GM23338 (cell line): ENCODE results near the gene NPM3. TPM values are rescaled to one million over a fixed set of nuclear protein-coding genes. Genes with fewer than 3 reads are reported as not detected.
A peak's percentile ranks its signal among the peaks of the same experiment; 100 is the strongest.

ENCODE experiments used
- ATAC-seq: fragments of 200-7000 bp; cut with Tn5 transposase; 3 replicates; pipeline ENCODE4 v1.9.1; 2020
- DNase-seq: peaks from one replicate; pipeline ENCODE4 v3.0.0-alpha.2; 2015; ENCODE audit warnings: low spot score
- H2AFZ ChIP-seq: fragments of 200-600 bp; sonication (generic); 2 replicates; pipeline ENCODE4 v1.8.0; 2016; ENCODE audit warnings: antibody characterized with exemption, mild to moderate bottlenecking, moderate library complexity
- H3F3A ChIP-seq: fragments of 200-600 bp; sonication (generic); replicated peaks from 2 replicates; pipeline ENCODE4 v1.8.0; 2017; ENCODE audit warnings: antibody characterized with exemption, mixed run types, low read depth
- H3K27ac ChIP-seq: fragments of 200-600 bp; sonication (generic); 2 replicates; pipeline ENCODE4 v1.6.1; 2016; ENCODE audit warnings: low read depth
- H3K27me3 ChIP-seq: fragments of 200-600 bp; sonication (generic); 2 replicates; pipeline ENCODE4 v1.8.0; 2016; ENCODE audit warnings: mild to moderate bottlenecking, mixed run types, moderate library complexity; ENCODE audit not compliant: insufficient read depth
- H3K36me3 ChIP-seq: fragments of 200-600 bp; sonication (generic); 2 replicates; pipeline ENCODE4 v1.8.0; 2016; ENCODE audit warnings: mild to moderate bottlenecking; ENCODE audit not compliant: insufficient read depth
- H3K4me1 ChIP-seq: fragments of 200-600 bp; sonication (generic); 2 replicates; pipeline ENCODE4 v1.8.0; 2016; ENCODE audit warnings: mild to moderate bottlenecking, moderate library complexity; ENCODE audit not compliant: insufficient read depth
- H3K4me2 ChIP-seq: fragments of 200-600 bp; sonication (generic); 2 replicates; pipeline ENCODE4 v1.7.1; 2017; ENCODE audit warnings: mixed run types
- H3K4me3 ChIP-seq: fragments of 200-600 bp; sonication (generic); 2 replicates; pipeline ENCODE4 v1.6.1; 2016; ENCODE audit warnings: mixed run types
- H3K79me2 ChIP-seq: fragments of 200-600 bp; sonication (generic); replicated peaks from 2 replicates; pipeline ENCODE4 v1.8.0; 2017; ENCODE audit warnings: mild to moderate bottlenecking; ENCODE audit not compliant: insufficient read depth
- H3K9me2 ChIP-seq: fragments of 200-600 bp; sonication (generic); 2 replicates; pipeline ENCODE4 v1.8.0; 2017; ENCODE audit not compliant: insufficient read depth
- H4K20me1 ChIP-seq: fragments of 200-600 bp; sonication (generic); replicated peaks from 2 replicates; pipeline ENCODE4 v1.8.0; 2017; ENCODE audit warnings: mild to moderate bottlenecking; ENCODE audit not compliant: insufficient read depth
- H3K27ac Mint-ChIP-seq: 2 replicates; pipeline ENCODE4 v1.8.0; 2020; ENCODE audit warnings: inconsistent platforms, mild to moderate bottlenecking, moderate library complexity, mixed read lengths
- H3K27me3 Mint-ChIP-seq: 3 replicates; pipeline ENCODE4 v1.8.0; 2022; ENCODE audit warnings: low read depth, mild to moderate bottlenecking, moderate library complexity, mixed read lengths, inconsistent platforms; ENCODE audit not compliant: insufficient read depth, poor library complexity
- H3K36me3 Mint-ChIP-seq: 3 replicates; pipeline ENCODE4 v1.8.0; 2021; ENCODE audit warnings: low read depth, mild to moderate bottlenecking, inconsistent platforms, moderate library complexity, mixed read lengths
- H3K4me1 Mint-ChIP-seq: 3 replicates; pipeline ENCODE4 v1.8.0; 2020; ENCODE audit warnings: mild to moderate bottlenecking, inconsistent platforms, mixed read lengths
- H3K4me3 Mint-ChIP-seq: 3 replicates; pipeline ENCODE4 v1.8.0; 2021; ENCODE audit warnings: moderate library complexity, mild to moderate bottlenecking, inconsistent platforms, mixed read lengths
- H3K9me3 Mint-ChIP-seq: 3 replicates; pipeline ENCODE4 v1.8.0; 2020; ENCODE audit warnings: moderate library complexity, mild to moderate bottlenecking, inconsistent platforms, mixed read lengths
- CREB1 ChIP-seq: fragments of 250-450 bp; sonication (Bioruptor Pico); IDR thresholded peaks from 2 replicates; pipeline ENCODE4 v1.5.0; 2020; ENCODE audit warnings: low read depth, mild to moderate bottlenecking, moderate library complexity
- EZH2phosphoT487 ChIP-seq: fragments of 200-600 bp; sonication (generic); IDR thresholded peaks from one replicate; pipeline ENCODE4 v1.8.1; 2018; ENCODE audit warnings: antibody characterized with exemption; ENCODE audit not compliant: unreplicated experiment
- JUNB ChIP-seq: IDR thresholded peaks from one replicate; pipeline ENCODE4 v1.6.1; 2016; ENCODE audit warnings: antibody characterized with exemption; ENCODE audit not compliant: unreplicated experiment
- POLR2AphosphoS5 ChIP-seq: IDR thresholded peaks from 2 replicates; pipeline ENCODE4 v1.6.1; 2016; ENCODE audit warnings: antibody characterized with exemption, low read depth
- STAT1 ChIP-seq: IDR thresholded peaks from one replicate; pipeline ENCODE4 v1.6.1; 2016; ENCODE audit warnings: antibody characterized with exemption; ENCODE audit not compliant: unreplicated experiment
- ZNF114 ChIP-seq: fragments of 250-450 bp; sonication (Bioruptor Pico); IDR thresholded peaks from 2 replicates; pipeline ENCODE4 v1.5.0; 2020; ENCODE audit warnings: mild to moderate bottlenecking, moderate library complexity
- polyA plus RNA-seq: library from polyadenylated mRNA; unstranded; fragments of >200 nt; fragmentation: Nextera tagmentation; extraction: Ambion mirVana; gene quantifications from 2 replicates; pipeline ENCODE4 v1.2.1, GENCODE V29; 2016
- total RNA-seq: library from RNA; depleted of rRNA; stranded (reverse); fragments of >200 nt; shearing (Covaris generic); gene quantifications from 2 replicates; pipeline ENCODE4 v1.2.3, GENCODE V29; 2014
- TF ChIP-seq, protein P1 (sequence below): fragments of 250-450 bp; sonication (Bioruptor Pico); IDR thresholded peaks from 2 replicates; pipeline ENCODE4 v1.5.0; 2020; ENCODE audit warnings: mild to moderate bottlenecking, moderate library complexity

The NPM3 gene
- total and polyA plus RNA-seq, 2 experiments from 2014 or later, result 31.5 to 258 TPM

DNA sequence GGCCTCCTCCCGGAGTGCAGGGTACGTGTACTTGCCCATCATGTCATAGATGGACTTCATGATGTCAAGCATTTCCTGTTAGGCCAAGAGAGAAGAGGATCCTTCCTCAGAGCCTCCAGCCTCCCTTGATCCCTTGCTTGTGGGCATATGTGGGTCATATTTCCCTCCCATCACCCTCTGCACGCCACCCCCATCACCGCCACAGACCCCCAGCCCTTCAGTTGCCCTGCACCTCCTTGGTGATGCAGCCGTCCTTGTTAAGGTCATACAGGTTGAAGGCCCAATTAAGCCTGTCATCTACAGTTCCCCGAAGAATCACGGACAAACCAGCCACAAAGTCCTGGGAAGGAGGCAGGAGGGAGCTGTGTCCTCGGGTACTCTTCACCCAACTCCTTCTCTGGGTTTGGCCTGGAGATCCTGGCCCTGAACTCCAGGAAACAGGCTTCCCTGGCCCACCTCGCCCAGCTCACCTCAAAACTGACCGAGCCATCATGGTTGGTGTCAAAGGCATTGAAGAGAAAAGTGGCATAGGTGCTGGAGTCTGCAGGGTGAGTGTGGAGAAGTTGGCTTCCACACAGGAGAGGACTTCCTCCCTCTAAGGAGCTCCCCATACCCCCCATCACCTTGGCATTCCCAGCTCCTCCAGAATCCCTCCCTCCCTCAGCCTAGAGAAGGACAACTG, 44.8 kb upstream of the NPM3 start:
- ATAC-seq (no peak), DNase-seq (no peak)
- TF ChIP-seq, protein P1, sequence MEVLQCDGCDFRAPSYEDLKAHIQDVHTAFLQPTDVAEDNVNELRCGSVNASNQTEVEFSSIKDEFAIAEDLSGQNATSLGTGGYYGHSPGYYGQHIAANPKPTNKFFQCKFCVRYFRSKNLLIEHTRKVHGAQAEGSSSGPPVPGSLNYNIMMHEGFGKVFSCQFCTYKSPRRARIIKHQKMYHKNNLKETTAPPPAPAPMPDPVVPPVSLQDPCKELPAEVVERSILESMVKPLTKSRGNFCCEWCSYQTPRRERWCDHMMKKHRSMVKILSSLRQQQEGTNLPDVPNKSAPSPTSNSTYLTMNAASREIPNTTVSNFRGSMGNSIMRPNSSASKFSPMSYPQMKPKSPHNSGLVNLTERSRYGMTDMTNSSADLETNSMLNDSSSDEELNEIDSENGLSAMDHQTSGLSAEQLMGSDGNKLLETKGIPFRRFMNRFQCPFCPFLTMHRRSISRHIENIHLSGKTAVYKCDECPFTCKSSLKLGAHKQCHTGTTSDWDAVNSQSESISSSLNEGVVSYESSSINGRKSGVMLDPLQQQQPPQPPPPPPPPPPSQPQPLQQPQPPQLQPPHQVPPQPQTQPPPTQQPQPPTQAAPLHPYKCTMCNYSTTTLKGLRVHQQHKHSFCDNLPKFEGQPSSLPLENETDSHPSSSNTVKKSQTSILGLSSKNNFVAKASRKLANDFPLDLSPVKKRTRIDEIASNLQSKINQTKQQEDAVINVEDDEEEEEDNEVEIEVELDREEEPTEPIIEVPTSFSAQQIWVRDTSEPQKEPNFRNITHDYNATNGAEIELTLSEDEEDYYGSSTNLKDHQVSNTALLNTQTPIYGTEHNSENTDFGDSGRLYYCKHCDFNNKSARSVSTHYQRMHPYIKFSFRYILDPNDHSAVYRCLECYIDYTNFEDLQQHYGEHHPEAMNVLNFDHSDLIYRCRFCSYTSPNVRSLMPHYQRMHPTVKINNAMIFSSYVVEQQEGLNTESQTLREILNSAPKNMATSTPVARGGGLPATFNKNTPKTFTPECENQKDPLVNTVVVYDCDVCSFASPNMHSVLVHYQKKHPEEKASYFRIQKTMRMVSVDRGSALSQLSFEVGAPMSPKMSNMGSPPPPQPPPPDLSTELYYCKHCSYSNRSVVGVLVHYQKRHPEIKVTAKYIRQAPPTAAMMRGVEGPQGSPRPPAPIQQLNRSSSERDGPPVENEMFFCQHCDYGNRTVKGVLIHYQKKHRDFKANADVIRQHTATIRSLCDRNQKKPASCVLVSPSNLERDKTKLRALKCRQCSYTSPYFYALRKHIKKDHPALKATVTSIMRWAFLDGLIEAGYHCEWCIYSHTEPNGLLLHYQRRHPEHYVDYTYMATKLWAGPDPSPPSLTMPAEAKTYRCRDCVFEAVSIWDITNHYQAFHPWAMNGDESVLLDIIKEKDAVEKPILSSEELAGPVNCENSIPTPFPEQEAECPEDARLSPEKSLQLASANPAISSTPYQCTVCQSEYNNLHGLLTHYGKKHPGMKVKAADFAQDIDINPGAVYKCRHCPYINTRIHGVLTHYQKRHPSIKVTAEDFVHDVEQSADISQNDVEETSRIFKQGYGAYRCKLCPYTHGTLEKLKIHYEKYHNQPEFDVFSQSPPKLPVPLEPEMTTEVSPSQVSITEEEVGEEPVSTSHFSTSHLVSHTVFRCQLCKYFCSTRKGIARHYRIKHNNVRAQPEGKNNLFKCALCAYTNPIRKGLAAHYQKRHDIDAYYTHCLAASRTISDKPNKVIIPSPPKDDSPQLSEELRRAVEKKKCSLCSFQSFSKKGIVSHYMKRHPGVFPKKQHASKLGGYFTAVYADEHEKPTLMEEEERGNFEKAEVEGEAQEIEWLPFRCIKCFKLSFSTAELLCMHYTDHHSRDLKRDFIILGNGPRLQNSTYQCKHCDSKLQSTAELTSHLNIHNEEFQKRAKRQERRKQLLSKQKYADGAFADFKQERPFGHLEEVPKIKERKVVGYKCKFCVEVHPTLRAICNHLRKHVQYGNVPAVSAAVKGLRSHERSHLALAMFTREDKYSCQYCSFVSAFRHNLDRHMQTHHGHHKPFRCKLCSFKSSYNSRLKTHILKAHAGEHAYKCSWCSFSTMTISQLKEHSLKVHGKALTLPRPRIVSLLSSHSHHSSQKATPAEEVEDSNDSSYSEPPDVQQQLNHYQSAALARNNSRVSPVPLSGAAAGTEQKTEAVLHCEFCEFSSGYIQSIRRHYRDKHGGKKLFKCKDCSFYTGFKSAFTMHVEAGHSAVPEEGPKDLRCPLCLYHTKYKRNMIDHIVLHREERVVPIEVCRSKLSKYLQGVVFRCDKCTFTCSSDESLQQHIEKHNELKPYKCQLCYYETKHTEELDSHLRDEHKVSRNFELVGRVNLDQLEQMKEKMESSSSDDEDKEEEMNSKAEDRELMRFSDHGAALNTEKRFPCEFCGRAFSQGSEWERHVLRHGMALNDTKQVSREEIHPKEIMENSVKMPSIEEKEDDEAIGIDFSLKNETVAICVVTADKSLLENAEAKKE (CRISPR knock-in tag), result no peak
- no peak for TF ChIP-seq EZH2phosphoT487
- TF ChIP-seq JUNB, result no peak
- no peak for TF ChIP-seq CREB1
- TF ChIP-seq ZNF114 (CRISPR knock-in tag), result no peak
- TF ChIP-seq STAT1, result no peak
- no peak for TF ChIP-seq POLR2AphosphoS5
- Histone ChIP-seq H2AFZ (no peak overlapping the region), H3K27me3 (no peaks in the 10 kb centered on the region), H3K9me2 (no peaks in the 10 kb centered on the region), H3K27ac (no peak overlapping the region), H3F3A (peaks cover 18% of the 10 kb centered on the region), H3K36me3 (no peaks in the 10 kb centered on the region), H3K4me3 (no peak overlapping the region), H3K79me2 (no peaks in the 10 kb centered on the region), H3K4me1 (peaks cover 17% of the 10 kb centered on the region), H4K20me1 (peaks cover 4% of the 10 kb centered on the region), H3K4me2 (peak overlapping the region; percentile 88; the same call in 1 of the 2 replicates)
- Mint-ChIP-seq H3K27me3 (peaks cover 20% of the 10 kb centered on the region), H3K4me3 (no peak overlapping the region), H3K9me3 (no peaks in the 10 kb centered on the region; the same call in 1 of the 3 replicates), H3K27ac (no peak overlapping the region), H3K36me3 (peaks cover 3% of the 10 kb centered on the region; the same call in 1 of the 3 replicates), H3K4me1 (peaks cover 17% of the 10 kb centered on the region)
